ENCODE data around the gene RELN. TPM values are rescaled to one million over a fixed set of nuclear protein-coding genes. Genes with fewer than 3 reads are reported as not detected.

RELN gene
- total RNA-seq, 1 donor from 2014 or later = 168 TPM

- intact Hi-C loops (cut with DNase I) = no loop called here
- DNase-seq (ENCODE audit: low spot score) (peak; percentile 58), ATAC-seq (peak; percentile 67)
Measured at GRCh38 chr7:103680161-103681144, 309.0 kb downstream of the RELN start.

GRCh38 chr7:103679151-103680132 lies 310.0 kb downstream of the RELN start:
- DNase-seq (ENCODE audit: low spot score) (no peak), ATAC-seq (no peak)
- intact Hi-C loops (cut with DNase I) = no loop called here

- no peak for ATAC-seq
- DNase-seq (ENCODE audit: low spot score) = no peak
- intact Hi-C loops (cut with DNase I) = no loop called here
Measured at GRCh38 chr7:103668279-103668941, 321.0 kb downstream of the RELN start.

- intact Hi-C loops (cut with DNase I) = no loop called here
- DNase-seq (ENCODE audit: low spot score) = no peak
- no peak for ATAC-seq
Measured at GRCh38 chr7:103666326-103666725, 323.1 kb downstream of the RELN start.

GRCh38 chr7:103664577-103664976 lies 324.9 kb downstream of the RELN start:
- intact Hi-C loops (cut with DNase I) = no loop called here
- DNase-seq (ENCODE audit: low spot score) = no peak
- no peak for ATAC-seq

GRCh38 chr7:103660455-103661371 lies 328.7 kb downstream of the RELN start:
- ATAC-seq = no peak
- intact Hi-C loops (cut with DNase I) = no loop called here
- no peak for DNase-seq (ENCODE audit: low spot score)

- ATAC-seq (no peak), DNase-seq (ENCODE audit: low spot score) (no peak)
- intact Hi-C loops (cut with DNase I) = no loop called here
Measured at GRCh38 chr7:103658055-103659005, 331.1 kb downstream of the RELN start.

- DNase-seq (ENCODE audit: low spot score) (no peak), ATAC-seq (no peak)
- intact Hi-C loops (cut with DNase I) = no loop called here
Measured at GRCh38 chr7:103657474-103657894, 332.0 kb downstream of the RELN start.

GRCh38 chr7:103656221-103656620 lies 333.2 kb downstream of the RELN start:
- DNase-seq (ENCODE audit: low spot score) (no peak), ATAC-seq (no peak)
- intact Hi-C loops (cut with DNase I) = no loop called here

GRCh38 chr7:103651593-103652377 lies 337.7 kb downstream of the RELN start:
- ATAC-seq (no peak), DNase-seq (ENCODE audit: low spot score) (no peak)
- intact Hi-C loops (cut with DNase I) = no loop called here

- ATAC-seq (no peak), DNase-seq (ENCODE audit: low spot score) (no peak)
- intact Hi-C loops (cut with DNase I) = no loop called here
Measured at GRCh38 chr7:103649052-103649451, 340.4 kb downstream of the RELN start.

GRCh38 chr7:103648135-103648534 lies 341.3 kb downstream of the RELN start:
- ATAC-seq = no peak
- no peak for DNase-seq (ENCODE audit: low spot score)
- intact Hi-C loops (cut with DNase I) = no loop called here

GRCh38 chr7:103644319-103644718 lies 345.1 kb downstream of the RELN start:
- ATAC-seq (no peak), DNase-seq (ENCODE audit: low spot score) (no peak)
- intact Hi-C loops (cut with DNase I) = no loop called here

- ATAC-seq = no peak
- no peak for DNase-seq (ENCODE audit: low spot score)
- intact Hi-C loops (cut with DNase I) = no loop called here
Measured at GRCh38 chr7:103640031-103640779, 349.3 kb downstream of the RELN start.

- ATAC-seq (no peak), DNase-seq (ENCODE audit: low spot score) (no peak)
- intact Hi-C loops (cut with DNase I) = no loop called here
Measured at GRCh38 chr7:103637726-103638125, 351.7 kb downstream of the RELN start.

- ATAC-seq (no peak), DNase-seq (ENCODE audit: low spot score) (no peak)
- intact Hi-C loops (cut with DNase I) = no loop called here
Measured at GRCh38 chr7:103637094-103637493, 352.4 kb downstream of the RELN start.
